GM21529 (cell line): ENCODE data around the gene RBM20.
A peak's percentile ranks its signal among the peaks of the same experiment; 100 is the strongest.

Source experiments
- ATAC-seq: cut with Tn5 transposase; IDR thresholded peaks from one replicate; pipeline ENCODE4 v1.9.1; 2021; ENCODE audit not compliant: unreplicated experiment

The RBM20 gene

GRCh38 chr10:110845756-110846620 is 201.9 kb downstream of the RBM20 start:
- ATAC-seq: no peak

- no peak for ATAC-seq
Observed at GRCh38 chr10:110847374-110847773, 203.2 kb downstream of the RBM20 start.

GRCh38 chr10:110848106-110848505 is 204.0 kb downstream of the RBM20 start:
- ATAC-seq: no peak

GRCh38 chr10:110850099-110850498 is 206.0 kb downstream of the RBM20 start:
- no peak for ATAC-seq

GRCh38 chr10:110851020-110851612 is 207.0 kb downstream of the RBM20 start:
- ATAC-seq: no peak

- ATAC-seq: no peak
Observed at GRCh38 chr10:110852255-110852896, 208.2 kb downstream of the RBM20 start.

GRCh38 chr10:110852947-110853346 is 208.8 kb downstream of the RBM20 start:
- ATAC-seq: no peak

- ATAC-seq: no peak
Observed at GRCh38 chr10:110853921-110854605, 209.9 kb downstream of the RBM20 start.

GRCh38 chr10:110857265-110858171 is 213.4 kb downstream of the RBM20 start:
- no peak for ATAC-seq

GRCh38 chr10:110858297-110858934 is 214.3 kb downstream of the RBM20 start:
- ATAC-seq: no peak

- no peak for ATAC-seq
Observed at GRCh38 chr10:110859206-110859972, 215.3 kb downstream of the RBM20 start.

- no peak for ATAC-seq
Observed at GRCh38 chr10:110859973-110860376, 215.8 kb downstream of the RBM20 start.

GRCh38 chr10:110860576-110861241 is 216.6 kb downstream of the RBM20 start:
- ATAC-seq: peak; percentile 49

GRCh38 chr10:110861476-110861875 is 217.3 kb downstream of the RBM20 start:
- no peak for ATAC-seq

GRCh38 chr10:110861930-110862649 is 218.0 kb downstream of the RBM20 start:
- ATAC-seq: no peak

GRCh38 chr10:110862961-110863360 is 218.8 kb downstream of the RBM20 start:
- ATAC-seq: no peak

- ATAC-seq: no peak
Observed at GRCh38 chr10:110863361-110863760, 219.2 kb downstream of the RBM20 start.

- ATAC-seq: no peak
Observed at GRCh38 chr10:110863956-110864355, 219.8 kb downstream of the RBM20 start.
